Measurements from ENCODE around the gene RPS4Y1.
"Not testable (repeated sequence)": the region's sequence is repeated elsewhere in the genome, so short reads cannot be mapped to it uniquely, and the experiment has no call there.

Gene RPS4Y1

DNA sequence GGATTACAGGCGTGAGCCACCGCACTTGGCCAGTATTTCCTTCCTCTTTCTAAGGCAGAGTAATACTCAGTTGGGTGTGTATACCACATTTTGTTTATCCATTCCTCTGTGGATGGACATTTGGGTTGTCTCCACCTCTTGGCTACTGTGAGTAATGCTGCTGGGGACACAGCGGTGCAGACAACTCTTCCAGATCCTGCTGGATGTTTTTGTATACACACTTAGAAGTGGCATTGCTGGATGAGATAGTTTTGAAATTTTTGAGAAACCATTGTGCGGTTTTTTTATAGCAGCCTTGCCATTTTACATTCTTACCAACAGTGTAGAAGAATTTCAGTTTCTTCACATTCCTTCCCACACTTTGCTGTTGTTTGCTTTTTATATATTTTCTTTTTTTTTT, 16.3 kb downstream of the RPS4Y1 start:
- TF ChIP-seq, protein P1, sequence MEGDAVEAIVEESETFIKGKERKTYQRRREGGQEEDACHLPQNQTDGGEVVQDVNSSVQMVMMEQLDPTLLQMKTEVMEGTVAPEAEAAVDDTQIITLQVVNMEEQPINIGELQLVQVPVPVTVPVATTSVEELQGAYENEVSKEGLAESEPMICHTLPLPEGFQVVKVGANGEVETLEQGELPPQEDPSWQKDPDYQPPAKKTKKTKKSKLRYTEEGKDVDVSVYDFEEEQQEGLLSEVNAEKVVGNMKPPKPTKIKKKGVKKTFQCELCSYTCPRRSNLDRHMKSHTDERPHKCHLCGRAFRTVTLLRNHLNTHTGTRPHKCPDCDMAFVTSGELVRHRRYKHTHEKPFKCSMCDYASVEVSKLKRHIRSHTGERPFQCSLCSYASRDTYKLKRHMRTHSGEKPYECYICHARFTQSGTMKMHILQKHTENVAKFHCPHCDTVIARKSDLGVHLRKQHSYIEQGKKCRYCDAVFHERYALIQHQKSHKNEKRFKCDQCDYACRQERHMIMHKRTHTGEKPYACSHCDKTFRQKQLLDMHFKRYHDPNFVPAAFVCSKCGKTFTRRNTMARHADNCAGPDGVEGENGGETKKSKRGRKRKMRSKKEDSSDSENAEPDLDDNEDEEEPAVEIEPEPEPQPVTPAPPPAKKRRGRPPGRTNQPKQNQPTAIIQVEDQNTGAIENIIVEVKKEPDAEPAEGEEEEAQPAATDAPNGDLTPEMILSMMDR (conservative IDR thresholded peaks at IDR 0.05): peak; percentile 43
- no peak overlapping the region for H3K27ac ChIP-seq

DNA sequence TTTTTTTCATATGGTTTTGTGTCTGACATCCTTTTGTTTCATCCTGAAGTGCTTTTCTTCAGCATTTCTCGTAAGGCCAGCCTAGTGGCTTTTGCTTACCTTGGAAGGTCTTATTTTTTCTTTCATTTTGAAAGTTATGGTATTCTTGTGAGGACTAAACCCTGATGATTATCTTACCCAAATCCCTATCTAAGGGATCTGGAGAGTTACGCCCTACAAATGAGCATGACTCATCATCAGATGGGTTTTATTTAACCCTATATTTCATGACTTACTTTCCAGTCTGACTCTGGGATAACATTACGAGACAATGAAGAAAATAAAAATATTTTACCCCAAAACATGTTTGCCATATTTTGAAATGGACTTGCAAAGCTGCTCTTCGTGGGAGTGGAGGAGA, 18.4 kb downstream of the RPS4Y1 start:
- no peak overlapping the region for H3K27ac ChIP-seq
- TF ChIP-seq, protein P1 (conservative IDR thresholded peaks at IDR 0.05): no peak

DNA sequence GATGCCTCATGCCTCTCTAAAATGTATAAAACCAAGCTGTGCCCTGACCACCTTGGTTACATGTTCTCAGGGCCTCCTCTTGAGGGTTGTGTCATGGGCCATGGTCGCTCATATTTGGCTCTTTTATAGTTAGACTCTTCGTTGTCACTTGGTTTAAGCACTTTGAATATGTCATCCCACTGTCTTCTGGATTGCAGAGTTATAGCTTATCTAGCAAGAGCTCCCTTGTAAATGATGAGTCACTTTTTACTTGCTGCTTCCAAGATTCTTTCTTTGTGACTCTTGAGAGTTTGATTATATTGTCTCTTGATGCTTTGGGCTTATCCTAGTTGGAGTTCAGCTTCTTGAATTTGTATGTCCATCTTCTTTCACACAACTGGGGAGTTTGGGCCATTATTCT, 19.1 kb downstream of the RPS4Y1 start:
- no peak overlapping the region for H3K27ac ChIP-seq
- TF ChIP-seq, protein P1 (conservative IDR thresholded peaks at IDR 0.05): no peak

DNA sequence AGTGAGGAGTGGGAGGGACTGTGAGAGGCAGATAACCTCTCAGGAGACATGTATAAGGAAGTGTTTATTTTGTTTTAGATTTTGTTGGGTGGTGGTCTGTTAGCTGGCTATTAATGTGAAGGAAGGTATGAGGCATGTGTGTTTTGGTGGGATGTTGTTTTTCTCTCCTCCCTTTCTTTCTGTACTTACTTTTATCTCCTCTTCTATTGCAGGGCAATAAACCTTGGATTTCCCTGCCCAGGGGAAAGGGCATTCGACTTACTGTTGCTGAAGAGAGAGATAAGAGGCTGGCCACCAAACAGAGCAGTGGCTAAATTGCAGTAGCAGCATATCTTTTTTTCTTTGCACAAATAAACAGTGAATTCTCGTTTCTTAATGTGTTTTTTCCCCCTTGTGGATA, 25.2 kb downstream of the RPS4Y1 start:
- TF ChIP-seq, protein P1 (conservative IDR thresholded peaks at IDR 0.05): no peak
- no peak overlapping the region for H3K27ac ChIP-seq

DNA sequence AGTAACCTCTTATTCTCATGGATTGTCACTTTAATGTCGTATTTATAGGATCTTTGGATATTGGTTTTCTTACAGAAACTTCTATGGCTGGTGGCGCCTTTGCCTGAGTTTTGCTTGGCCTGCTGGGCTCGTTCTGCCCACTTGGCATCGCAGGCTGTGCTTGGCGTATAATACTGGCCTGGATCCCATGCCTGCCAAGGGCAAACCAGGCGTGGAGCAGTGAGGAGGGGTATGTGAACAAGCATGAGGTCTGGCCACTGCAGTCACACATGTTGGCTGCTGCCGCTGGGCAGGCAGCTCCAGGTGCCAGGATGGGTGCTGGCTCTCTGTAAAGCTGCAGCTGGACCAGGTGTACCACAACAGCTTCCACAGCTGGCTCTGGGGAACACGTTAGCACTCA, 26.1 kb downstream of the RPS4Y1 start:
- TF ChIP-seq, protein P1 (conservative IDR thresholded peaks at IDR 0.05): no peak
- H3K27ac ChIP-seq: no peak overlapping the region

DNA sequence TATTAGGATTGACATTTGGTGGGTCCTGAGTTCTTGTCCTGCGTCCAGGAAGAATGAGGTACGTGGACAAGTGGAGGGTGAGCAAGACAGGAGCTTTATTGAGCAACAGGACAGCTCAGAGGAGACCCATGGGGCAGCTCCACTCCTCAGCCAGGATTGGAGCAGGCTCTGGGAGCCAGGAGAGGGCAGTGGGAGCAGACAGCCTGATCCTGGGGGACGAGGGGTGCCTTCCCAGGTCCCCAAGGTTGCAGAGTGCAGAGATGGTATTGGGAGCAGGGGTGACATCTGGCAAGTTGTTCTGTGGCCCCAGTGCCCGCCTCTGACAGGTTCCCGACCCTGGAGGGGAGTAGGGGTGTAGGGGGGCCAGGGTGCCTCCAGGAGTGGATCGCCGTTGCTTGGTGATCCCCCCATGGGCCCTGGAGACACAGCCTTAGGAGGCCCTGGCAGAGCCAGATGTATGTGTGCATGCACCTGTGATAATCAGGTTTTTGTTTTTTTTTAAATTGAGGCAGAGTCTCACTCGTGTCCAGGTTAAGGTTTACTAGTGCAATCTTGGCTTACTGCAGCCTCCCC, 26.7 kb downstream of the RPS4Y1 start:
- H3K27ac ChIP-seq: no peak overlapping the region
- TF ChIP-seq, protein P1 (conservative IDR thresholded peaks at IDR 0.05): no peak

DNA sequence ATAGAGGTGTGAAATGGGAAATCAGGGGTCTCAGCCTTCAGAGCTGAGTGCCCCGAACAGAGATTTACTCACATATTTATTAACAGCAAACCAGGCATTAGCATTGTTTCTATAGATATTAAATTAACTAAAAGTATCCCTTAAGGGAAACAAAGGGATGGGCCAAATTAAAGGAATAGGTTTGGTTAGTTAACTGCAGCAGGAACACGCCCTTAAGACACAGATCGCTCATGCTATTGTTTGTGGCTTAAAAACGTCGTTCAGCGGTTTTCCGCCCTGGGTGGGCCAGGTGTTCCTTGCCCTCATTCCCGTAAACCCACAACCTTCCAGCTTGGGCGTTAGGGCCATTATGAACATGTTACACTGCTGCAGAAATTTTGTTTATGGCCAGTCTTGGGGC, 30.8 kb downstream of the RPS4Y1 start:
- not testable (repeated sequence) for H3K27ac ChIP-seq

DNA sequence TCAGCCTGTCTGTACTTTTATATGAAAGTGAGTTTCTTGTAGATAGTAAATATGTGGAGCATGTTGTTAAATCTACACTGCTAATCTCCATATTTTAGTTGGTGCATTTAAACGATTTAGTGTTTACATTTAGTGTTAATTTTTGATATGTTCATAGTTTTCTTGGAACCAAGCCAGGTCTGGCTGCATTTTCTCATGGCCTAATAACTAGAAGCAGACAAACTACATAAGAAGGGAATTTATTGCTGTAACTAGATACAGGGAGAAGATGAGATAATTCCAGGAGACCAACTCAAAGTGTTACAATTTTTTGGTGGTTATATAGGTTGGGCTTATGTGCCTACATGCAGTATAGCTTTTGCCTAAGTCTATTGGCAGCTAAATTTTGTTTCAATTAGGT, 32.8 kb downstream of the RPS4Y1 start:
- H3K27ac ChIP-seq: peak overlapping the region; percentile 24; the same call in 1 of the 2 replicates
- TF ChIP-seq, protein P1 (conservative IDR thresholded peaks at IDR 0.05): no peak
